GM12801 (cell line): ENCODE data around the gene GAP43.

Experiments used
- TF ChIP-seq, protein P1 (sequence below): IDR thresholded peaks from one replicate; pipeline ENCODE4 v1.5.1; 2011; ENCODE audit warnings: control low read depth; ENCODE audit not compliant: insufficient read length; ENCODE audit errors: extremely low read depth

Gene GAP43

DNA sequence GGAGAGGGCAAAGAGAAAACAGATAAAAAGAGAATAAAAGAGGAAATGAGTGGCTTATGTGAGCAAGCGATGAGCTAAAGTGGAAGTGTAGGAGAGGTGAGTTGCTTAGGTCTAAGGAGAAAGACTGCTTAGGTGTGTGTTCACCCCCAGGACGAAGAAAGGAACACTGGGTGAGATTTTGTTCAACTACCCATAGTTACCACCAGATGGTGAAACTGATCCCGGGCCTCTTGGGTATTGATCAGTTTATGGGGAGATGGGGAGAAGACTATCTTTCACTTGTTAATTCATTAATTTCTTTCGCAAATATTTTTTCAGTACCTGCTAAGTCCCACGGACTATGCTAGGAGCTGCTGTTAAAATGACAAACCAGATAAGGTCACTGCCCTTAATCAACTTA, 33.9 kb downstream of the GAP43 start:
- TF ChIP-seq, protein P1, sequence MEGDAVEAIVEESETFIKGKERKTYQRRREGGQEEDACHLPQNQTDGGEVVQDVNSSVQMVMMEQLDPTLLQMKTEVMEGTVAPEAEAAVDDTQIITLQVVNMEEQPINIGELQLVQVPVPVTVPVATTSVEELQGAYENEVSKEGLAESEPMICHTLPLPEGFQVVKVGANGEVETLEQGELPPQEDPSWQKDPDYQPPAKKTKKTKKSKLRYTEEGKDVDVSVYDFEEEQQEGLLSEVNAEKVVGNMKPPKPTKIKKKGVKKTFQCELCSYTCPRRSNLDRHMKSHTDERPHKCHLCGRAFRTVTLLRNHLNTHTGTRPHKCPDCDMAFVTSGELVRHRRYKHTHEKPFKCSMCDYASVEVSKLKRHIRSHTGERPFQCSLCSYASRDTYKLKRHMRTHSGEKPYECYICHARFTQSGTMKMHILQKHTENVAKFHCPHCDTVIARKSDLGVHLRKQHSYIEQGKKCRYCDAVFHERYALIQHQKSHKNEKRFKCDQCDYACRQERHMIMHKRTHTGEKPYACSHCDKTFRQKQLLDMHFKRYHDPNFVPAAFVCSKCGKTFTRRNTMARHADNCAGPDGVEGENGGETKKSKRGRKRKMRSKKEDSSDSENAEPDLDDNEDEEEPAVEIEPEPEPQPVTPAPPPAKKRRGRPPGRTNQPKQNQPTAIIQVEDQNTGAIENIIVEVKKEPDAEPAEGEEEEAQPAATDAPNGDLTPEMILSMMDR, result no peak

DNA sequence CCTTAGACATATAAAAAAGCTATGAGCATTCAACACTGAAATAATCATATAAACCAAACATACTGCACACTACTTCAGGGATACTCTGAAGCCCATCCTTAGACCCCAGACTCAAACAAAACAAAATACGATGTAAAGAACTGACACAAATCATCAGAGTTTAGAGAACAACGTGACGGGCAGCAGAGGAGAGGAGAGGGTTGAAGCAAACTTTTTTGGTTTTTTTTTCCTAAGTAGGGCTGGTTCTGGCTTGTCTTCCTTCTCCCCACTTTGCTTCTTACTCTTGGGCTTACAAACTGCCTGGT, 34.7 kb downstream of the GAP43 start:
- TF ChIP-seq, protein P1, result no peak

DNA sequence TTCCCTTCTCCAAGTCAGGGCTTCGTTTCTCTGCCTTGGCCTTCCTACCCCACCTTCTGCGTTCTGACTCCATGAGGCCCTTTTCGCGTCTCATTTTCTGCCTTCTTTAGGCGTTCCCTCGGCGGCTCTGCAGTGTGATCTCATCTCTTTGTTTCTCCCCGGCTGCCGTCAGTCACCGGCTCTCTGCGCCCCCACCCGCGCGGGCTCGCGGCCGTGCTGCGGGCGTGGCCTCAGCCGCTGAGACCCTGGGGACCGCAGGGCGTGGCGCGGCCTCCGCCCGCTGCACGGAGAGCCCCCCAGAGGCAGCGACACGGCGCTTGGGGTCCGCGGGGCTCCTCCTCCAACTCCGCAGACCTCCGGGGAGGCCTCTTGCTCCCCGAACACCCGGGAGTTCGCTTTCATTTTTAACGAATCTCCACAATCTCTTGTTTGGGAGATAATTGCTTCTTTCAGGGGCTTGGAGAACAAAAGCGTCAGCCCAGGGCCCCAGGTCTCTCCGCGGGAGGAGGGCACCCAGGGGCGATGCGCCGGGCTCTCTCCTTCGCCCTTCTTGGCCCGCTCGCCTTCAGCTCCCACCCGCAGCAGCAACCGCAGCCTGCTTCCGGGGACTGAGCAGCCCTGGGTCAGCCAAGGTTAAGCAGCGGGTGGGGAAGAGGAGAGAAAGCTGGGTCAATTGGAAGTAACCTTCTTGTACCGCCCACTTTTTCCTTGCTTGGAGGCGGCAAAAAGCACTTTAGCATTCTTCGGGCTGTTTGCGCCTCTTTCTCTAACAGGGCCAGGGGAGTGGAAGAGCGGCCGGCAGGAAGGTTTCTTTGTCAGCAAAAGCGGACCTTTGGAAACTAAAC, 35.2 kb downstream of the GAP43 start:
- TF ChIP-seq, protein P1, result no peak

DNA sequence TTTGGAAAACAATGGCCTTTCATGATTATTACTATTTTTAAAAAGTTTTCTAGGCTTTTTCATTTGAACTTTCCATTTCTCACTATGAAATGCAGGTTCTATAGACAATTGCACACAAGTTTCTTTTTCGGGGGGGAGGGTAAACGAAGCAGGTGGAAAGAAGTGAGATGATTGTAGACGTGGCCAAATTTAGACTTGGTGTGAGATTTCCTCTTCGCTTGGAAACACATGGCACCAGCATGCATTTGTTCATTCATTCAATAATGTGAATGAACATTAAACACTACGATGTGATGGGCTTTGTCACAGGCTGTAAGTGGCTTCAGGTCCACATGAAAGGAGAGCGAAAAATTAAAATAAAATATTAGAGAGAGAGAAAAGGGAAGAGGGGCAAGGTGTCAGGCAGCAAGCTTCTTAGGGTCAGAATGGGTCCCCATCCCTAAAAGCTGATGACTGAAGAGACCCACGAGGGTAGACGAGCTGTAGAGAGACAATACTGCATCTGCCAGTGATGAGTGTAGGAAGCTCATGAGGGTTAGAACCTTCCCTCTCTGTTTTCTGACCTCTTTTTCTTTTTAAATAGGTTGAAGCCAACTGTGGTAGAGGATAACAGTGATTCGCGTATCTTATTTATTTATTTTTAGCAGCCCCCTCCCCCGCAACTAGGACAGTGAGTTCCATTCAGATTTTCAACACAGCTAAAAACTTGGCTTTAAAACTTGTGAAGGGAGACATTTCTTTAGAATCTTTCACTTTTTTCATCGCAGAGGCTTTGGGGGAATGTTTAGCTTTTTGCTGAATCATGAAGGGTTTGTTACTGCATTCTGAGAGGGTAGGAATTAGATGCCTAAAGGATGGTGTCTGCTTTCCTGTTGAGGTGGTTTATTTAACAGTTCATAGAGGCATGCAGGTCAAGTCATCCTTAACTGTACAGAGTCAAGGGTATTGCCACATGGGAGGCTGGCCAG, 36.2 kb downstream of the GAP43 start:
- TF ChIP-seq, protein P1, result no peak

DNA sequence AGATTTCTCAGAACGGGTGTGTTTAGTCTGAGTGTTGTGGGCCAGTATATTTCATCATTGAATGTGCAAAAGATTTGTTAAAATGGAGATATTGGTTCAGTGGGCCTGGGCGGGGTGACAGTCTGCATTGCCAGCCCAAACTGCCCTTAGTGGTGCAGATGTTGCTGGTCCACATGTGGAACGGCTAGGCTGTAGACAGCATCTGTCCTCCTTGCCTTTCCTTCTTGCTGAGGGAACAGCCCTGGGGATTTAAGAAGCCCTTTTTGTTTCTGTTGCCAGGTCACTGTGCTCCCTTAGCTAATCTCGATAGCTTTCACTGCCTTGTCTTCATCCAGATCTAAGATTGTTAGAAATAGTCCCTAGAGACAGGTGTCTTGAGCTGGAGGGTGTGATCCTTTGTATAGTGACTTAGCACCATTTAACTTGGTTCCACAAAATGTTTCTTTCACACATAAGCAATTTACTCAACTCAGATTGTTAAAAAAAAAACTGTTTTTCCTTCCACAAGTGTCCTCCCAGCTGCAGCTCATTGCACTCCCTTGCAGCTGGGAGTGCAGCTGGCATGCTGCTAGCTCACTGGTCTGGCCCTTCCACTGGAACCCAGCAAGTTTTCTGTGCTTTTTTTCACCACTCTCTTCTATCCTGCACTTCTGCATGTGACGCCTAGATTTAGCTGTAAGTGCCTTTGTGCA, 37.5 kb downstream of the GAP43 start:
- TF ChIP-seq, protein P1, result no peak

DNA sequence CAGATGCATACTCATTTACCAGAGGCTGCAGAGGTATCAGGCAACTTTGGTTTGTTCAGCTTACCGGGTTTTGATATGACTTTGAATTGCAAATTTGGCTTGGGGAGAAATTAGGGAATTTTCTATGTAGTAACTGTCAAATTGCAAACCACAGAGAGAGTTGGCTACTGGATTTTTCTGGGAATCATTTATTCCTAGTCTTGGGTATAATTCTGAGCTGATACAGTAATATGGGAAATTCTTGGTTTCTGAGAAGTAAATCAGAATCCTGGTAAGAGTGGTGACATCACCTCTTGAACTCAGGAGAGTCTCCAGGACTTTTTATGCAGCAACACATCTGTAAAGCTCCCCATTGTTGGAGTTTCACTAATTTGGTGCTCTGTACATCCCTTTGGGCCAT, 39.0 kb downstream of the GAP43 start:
- TF ChIP-seq, protein P1, result no peak

DNA sequence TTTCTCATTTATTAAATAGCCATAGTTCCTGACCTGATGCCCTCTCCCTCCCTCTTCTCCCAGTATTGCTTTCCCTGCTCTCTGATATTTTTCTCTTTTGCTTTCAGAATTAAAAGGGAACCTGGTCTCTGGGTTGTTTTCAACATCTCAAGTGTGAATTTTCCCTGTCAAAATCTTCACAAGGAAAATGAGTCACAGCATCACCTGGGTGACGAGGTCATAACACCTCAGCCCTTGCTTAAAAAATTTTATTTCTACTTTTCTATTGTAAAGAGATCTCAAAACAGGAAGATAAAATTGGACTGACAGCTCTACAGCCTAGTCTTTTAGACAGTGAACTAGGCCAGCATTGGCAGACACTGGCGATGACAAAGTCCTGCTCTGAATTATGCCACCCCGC, 40.1 kb downstream of the GAP43 start:
- TF ChIP-seq, protein P1, result no peak
